K562 (cell line): Measurements from ENCODE around the gene FSCN2.

Experiments
- CTCF ChIP-seq, 3 experiments: IDR thresholded peaks in 2 of 3; conservative IDR thresholded peaks in 1 of 3; 2 replicates each; pipeline ENCODE4 v1.5.1; 2011 to 2012; ENCODE audit warnings: low read length in 3 of 3, mild to moderate bottlenecking in 3 of 3, control low read depth in 2 of 3, improper control_type of control experiment in 1 of 3, inconsistent platforms in 1 of 3, low read depth in 1 of 3, mixed read lengths in 1 of 3, moderate library complexity in 1 of 3; ENCODE audit not compliant: insufficient read depth in 2 of 3
- KDM2B ChIP-seq: fragments of 250-450 bp; sonication (Bioruptor Pico); IDR thresholded peaks from 2 replicates; pipeline ENCODE4 v1.8.0; 2021; ENCODE audit warnings: mild to moderate bottlenecking, moderate library complexity
- POLR2A ChIP-seq: fragments of 450-650 bp; conservative IDR thresholded peaks from 2 replicates; pipeline ENCODE4 v1.6.1; 2016
- SP1 ChIP-seq: sonication (generic); formaldehyde crosslinking; IDR thresholded peaks from 2 replicates; pipeline ENCODE4 v1.8.1; 2022; ENCODE audit warnings: mild to moderate bottlenecking, missing genetic modification reagents
- ZKSCAN8 ChIP-seq: fragments of 200-800 bp; sonication (Bioruptor generic); IDR thresholded peaks from 2 replicates; pipeline ENCODE4 v1.6.1; 2016; ENCODE audit warnings: missing genetic modification characterization, missing compliant biosample characterization
- ZNF175 ChIP-seq: fragments of 200-800 bp; sonication (Bioruptor generic); IDR thresholded peaks from 2 replicates; pipeline ENCODE4 v1.6.1; 2016; ENCODE audit warnings: low read depth, mild to moderate bottlenecking, missing genetic modification characterization, missing compliant biosample characterization
- ZNF436 ChIP-seq: fragments of 250-450, 450-650 bp; sonication (Bioruptor Pico); formaldehyde crosslinking; IDR thresholded peaks from 2 replicates; pipeline ENCODE4 v1.7.0; 2020; ENCODE audit warnings: mild to moderate bottlenecking

DNA sequence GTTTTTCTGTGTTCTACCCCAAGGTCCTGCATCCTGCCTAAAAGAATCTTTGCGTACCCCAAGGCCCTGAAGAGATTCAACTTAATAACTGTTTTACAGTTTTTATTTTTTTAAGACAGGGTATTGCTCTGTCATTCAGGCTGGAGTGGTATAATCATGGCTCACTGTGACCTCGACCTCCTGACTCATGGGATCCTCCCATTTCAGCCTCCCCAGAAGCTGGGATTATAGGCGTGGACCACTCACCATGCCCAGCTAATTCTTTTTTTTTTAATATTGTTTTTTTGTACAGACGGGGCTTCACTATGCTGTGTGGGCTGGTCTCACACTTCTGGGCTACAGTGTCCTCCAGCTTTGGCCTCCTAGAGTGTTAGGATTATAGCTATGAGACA, 33.3 kb downstream of the FSCN2 start:
- TF ChIP-seq POLR2A, result no peak
- TF ChIP-seq KDM2B, result no peak
- TF ChIP-seq SP1 (CRISPR knock-in tag), result no peak
- TF ChIP-seq CTCF (IDR thresholded peaks at IDR 0.05 in 2 of 3, conservative IDR thresholded peaks at IDR 0.05 in 1 of 3; ENCODE audit: insufficient read depth in 2 of 3, low read depth in 1 of 3, low read length in 3 of 3), result no peak
- no peak for TF ChIP-seq ZKSCAN8 (CRISPR knock-in tag)
- no peak for TF ChIP-seq ZNF436
- no peak for TF ChIP-seq ZNF175 (CRISPR knock-in tag)
